Glomerular visceral epithelial cell (primary cell): ENCODE data around the gene UGT1A3.
A peak's percentile ranks its signal among the peaks of the same experiment; 100 is the strongest.
"Not testable (repeated sequence)": the region's sequence is repeated elsewhere in the genome, so short reads cannot be mapped to it uniquely, and the experiment has no call there.

Source experiments
- DNase-seq: peaks from one replicate; pipeline ENCODE4 v3.0.0-alpha.2; 2016; ENCODE audit errors: extremely low spot score

UGT1A3 gene

GRCh38 chr2:233707940-233708644, 20.8 kb upstream of the UGT1A3 start:
- peak; percentile 45 for DNase-seq

GRCh38 chr2:233708942-233709341, 19.9 kb upstream of the UGT1A3 start:
- no peak for DNase-seq

GRCh38 chr2:233711312-233712008, 17.4 kb upstream of the UGT1A3 start:
- DNase-seq: peak; percentile 88

- no peak for DNase-seq
These were observed 16.1 kb upstream of the UGT1A3 start, which contains the start of gene UGT1A5 for GRCh38 chr2:233712611-233713261. Gene UGT1A5, plus strand, starts transcription at chr2:233712907. Its CDS starts 85 bp downstream, at chr2:233712992.

- no peak for DNase-seq
These were observed 15.6 kb upstream of the UGT1A3 start for GRCh38 chr2:233713262-233713615.

GRCh38 chr2:233714121-233714520, 14.7 kb upstream of the UGT1A3 start:
- no peak for DNase-seq

GRCh38 chr2:233718552-233718951, 10.3 kb upstream of the UGT1A3 start, which contains the start of gene UGT1A4:
Gene UGT1A4, plus strand, starts transcription at chr2:233718736. Its CDS starts 85 bp downstream, at chr2:233718821.
- DNase-seq: no peak

GRCh38 chr2:233736868-233737653, 8.2 kb downstream of the UGT1A3 start:
- not testable (repeated sequence) for DNase-seq

GRCh38 chr2:233740870-233741269, 12.0 kb downstream of the UGT1A3 start:
- DNase-seq: no peak

GRCh38 chr2:233743464-233744259, 14.8 kb downstream of the UGT1A3 start:
- no peak for DNase-seq

GRCh38 chr2:233745073-233745755, 16.4 kb downstream of the UGT1A3 start:
- DNase-seq: no peak

- DNase-seq: not testable (repeated sequence)
These were observed 17.0 kb downstream of the UGT1A3 start for GRCh38 chr2:233745838-233746237.

GRCh38 chr2:233746475-233747282, 17.8 kb downstream of the UGT1A3 start:
- no peak for DNase-seq

- no peak for DNase-seq
These were observed 18.4 kb downstream of the UGT1A3 start for GRCh38 chr2:233747283-233747544.

GRCh38 chr2:233750689-233751088, 21.8 kb downstream of the UGT1A3 start:
- not testable (repeated sequence) for DNase-seq

GRCh38 chr2:233751212-233752009, 22.6 kb downstream of the UGT1A3 start:
- DNase-seq: not testable (repeated sequence)

- no peak for DNase-seq
These were observed 26.2 kb downstream of the UGT1A3 start for GRCh38 chr2:233754872-233755611.

- DNase-seq: no peak
These were observed 27.7 kb downstream of the UGT1A3 start for GRCh38 chr2:233756429-233757081.
